ENCODE data around the gene PSORS1C2. TPM values are rescaled to one million over a fixed set of nuclear protein-coding genes. Genes with fewer than 3 reads are reported as not detected.

Gene PSORS1C2
- total RNA-seq, 4 donors from 2014 or later, result 5.9 to 63.0 (median 27.8) TPM

GRCh38 chr6:31140643-31141042 lies 1.8 kb upstream of the PSORS1C2 start:
- peaks cover 12% of the 10 kb centered on the region for H3K36me3 ChIP-seq
- TF ChIP-seq POLR2AphosphoS5 (IDR thresholded peaks at IDR 0.05) (no peak), EP300 (IDR thresholded peaks at IDR 0.05) (no peak), POLR2A (IDR thresholded peaks at IDR 0.05) (no peak), CTCF (IDR thresholded peaks at IDR 0.05) (no peak)
- no peak overlapping the region for H3K27ac ChIP-seq
- H3K4me1 ChIP-seq, result peaks cover 27% of the 10 kb centered on the region
- H3K27me3 ChIP-seq, result no peaks in the 10 kb centered on the region
- WGBS, result 89% methylated on average over 15 of the region's 15 CpGs
- no peak overlapping the region for H3K4me3 ChIP-seq
- no peak for DNase-seq (ENCODE audit: low spot score in 2 of 2)
- H3K9me3 ChIP-seq, result no peaks in the 10 kb centered on the region

- no peaks in the 10 kb centered on the region for H3K27me3 ChIP-seq
- DNase-seq (ENCODE audit: low spot score in 2 of 2), result no peak
- peaks cover 27% of the 10 kb centered on the region for H3K4me1 ChIP-seq
- H3K27ac ChIP-seq, result no peak overlapping the region
- H3K4me3 ChIP-seq, result no peak overlapping the region
- TF ChIP-seq CTCF (IDR thresholded peaks at IDR 0.05) (no peak), POLR2AphosphoS5 (IDR thresholded peaks at IDR 0.05) (no peak), POLR2A (IDR thresholded peaks at IDR 0.05) (no peak), EP300 (IDR thresholded peaks at IDR 0.05) (no peak)
- 15% methylated on average over 4 of the region's 4 CpGs for WGBS
- no peaks in the 10 kb centered on the region for H3K9me3 ChIP-seq
- peaks cover 7% of the 10 kb centered on the region for H3K36me3 ChIP-seq
Measured at GRCh38 chr6:31139599-31139998, 733 bp upstream of the PSORS1C2 start.

GRCh38 chr6:31135710-31136109 lies 3.2 kb downstream of the PSORS1C2 start:
- peaks cover 21% of the 10 kb centered on the region for H3K4me1 ChIP-seq
- H3K9me3 ChIP-seq, result no peaks in the 10 kb centered on the region
- no peak overlapping the region for H3K4me3 ChIP-seq
- no peak for DNase-seq (ENCODE audit: low spot score in 2 of 2)
- H3K36me3 ChIP-seq, result no peaks in the 10 kb centered on the region
- WGBS, result 81% methylated on average over 10 of the region's 10 CpGs
- H3K27ac ChIP-seq, result no peak overlapping the region
- H3K27me3 ChIP-seq, result no peaks in the 10 kb centered on the region
- no peak for TF ChIP-seq CTCF (IDR thresholded peaks at IDR 0.05)

- H3K4me3 ChIP-seq, result no peak overlapping the region
- no peak for DNase-seq (ENCODE audit: low spot score in 2 of 2)
- no peaks in the 10 kb centered on the region for H3K27me3 ChIP-seq
- WGBS, result 51% methylated on average over 6 of the region's 6 CpGs
- H3K4me1 ChIP-seq, result peaks cover 11% of the 10 kb centered on the region
- H3K9me3 ChIP-seq, result no peaks in the 10 kb centered on the region
- H3K27ac ChIP-seq, result no peak overlapping the region
- H3K36me3 ChIP-seq, result no peaks in the 10 kb centered on the region
- no peak for TF ChIP-seq CTCF (IDR thresholded peaks at IDR 0.05)
- no peak for TF ChIP-seq EP300 (IDR thresholded peaks at IDR 0.05)
- TF ChIP-seq POLR2A (IDR thresholded peaks at IDR 0.05), result no peak
- TF ChIP-seq POLR2AphosphoS5 (IDR thresholded peaks at IDR 0.05), result no peak
Measured at GRCh38 chr6:31132806-31133205, 6.1 kb downstream of the PSORS1C2 start.

- no peaks in the 10 kb centered on the region for H3K27me3 ChIP-seq
- no peak for DNase-seq (ENCODE audit: low spot score in 2 of 2)
Measured at GRCh38 chr6:31131595-31131994, 7.3 kb downstream of the PSORS1C2 start.

GRCh38 chr6:31130751-31131150 lies 8.1 kb downstream of the PSORS1C2 start:
- H3K36me3 ChIP-seq, result no peaks in the 10 kb centered on the region
- 94% methylated on average over 3 of the region's 3 CpGs for WGBS
- H3K27ac ChIP-seq, result no peak overlapping the region
- H3K27me3 ChIP-seq, result no peaks in the 10 kb centered on the region
- H3K4me3 ChIP-seq, result no peak overlapping the region
- no peaks in the 10 kb centered on the region for H3K9me3 ChIP-seq
- no peak for DNase-seq (ENCODE audit: low spot score in 2 of 2)
- H3K4me1 ChIP-seq, result peaks cover 27% of the 10 kb centered on the region
- TF ChIP-seq POLR2A (IDR thresholded peaks at IDR 0.05) (no peak), EP300 (IDR thresholded peaks at IDR 0.05) (no peak), POLR2AphosphoS5 (IDR thresholded peaks at IDR 0.05) (no peak)

More at GRCh38 chr6:31131595-31131994, 7.3 kb downstream of the PSORS1C2 start:
- Histone ChIP-seq H3K4me3 (no peak overlapping the region), H3K27ac (no peak overlapping the region), H3K4me1 (peaks cover 19% of the 10 kb centered on the region), H3K36me3 (no peaks in the 10 kb centered on the region), H3K9me3 (no peaks in the 10 kb centered on the region)
- TF ChIP-seq POLR2AphosphoS5 (IDR thresholded peaks at IDR 0.05) (no peak), EP300 (IDR thresholded peaks at IDR 0.05) (no peak), POLR2A (IDR thresholded peaks at IDR 0.05) (no peak)
- 89% methylated on average over 3 of the region's 3 CpGs for WGBS

Data from suprapubic skin (tissue), 4 donors.